WTC11 (cell line): ENCODE results near the gene FXYD3. TPM values are rescaled to one million over a fixed set of nuclear protein-coding genes. Genes with fewer than 3 reads are reported as not detected.

Experiments used
- ATAC-seq: fragments of 200-7000 bp; cut with Tn5 transposase; 2 replicates; pipeline ENCODE4 v1.10.0; 2021; ENCODE audit warnings: mild to moderate bottlenecking, moderate library complexity
- CTCF ChIA-PET: fragments of 300-600 bp; sonication (Branson Sonifier 250); formaldehyde crosslinking; loops from one replicate; lab custom pipeline; 2021; ENCODE audit warnings: antibody characterized with exemption; lab: Charles Lee
- POLR2A ChIA-PET: fragments of 350-600 bp; sonication (Branson Sonifier 250); formaldehyde crosslinking; loops from one replicate; lab custom pipeline; 2021; ENCODE audit warnings: antibody characterized with exemption; lab: Charles Lee
- DNase-seq: peaks from one replicate; pipeline ENCODE4 v3.0.0; 2021; ENCODE audit warnings: low spot score
- H3K27ac Mint-ChIP-seq: 2 replicates; pipeline ENCODE4 v1.8.0; 2021; ENCODE audit warnings: mixed read lengths
- H3K27me3 Mint-ChIP-seq: 2 replicates; pipeline ENCODE4 v1.8.0; 2021; ENCODE audit warnings: low read depth, mild to moderate bottlenecking, moderate library complexity, mixed read lengths
- H3K36me3 Mint-ChIP-seq: 2 replicates; pipeline ENCODE4 v1.8.0; 2021; ENCODE audit warnings: mixed read lengths
- H3K4me1 Mint-ChIP-seq: 2 replicates; pipeline ENCODE4 v1.8.0; 2022; ENCODE audit warnings: mixed read lengths
- H3K4me3 Mint-ChIP-seq: 2 replicates; pipeline ENCODE4 v1.8.0; 2021; ENCODE audit warnings: mild to moderate bottlenecking, moderate library complexity, mixed read lengths
- H3K9me3 Mint-ChIP-seq: 2 replicates; pipeline ENCODE4 v1.8.0; 2021; ENCODE audit warnings: mixed read lengths
- CDX4 ChIP-seq: fragments of 250-450 bp; sonication (Bioruptor Pico); IDR thresholded peaks from 2 replicates; pipeline ENCODE4 v1.9.0; 2021; ENCODE audit warnings: moderate library complexity, mild to moderate bottlenecking, inconsistent platforms, borderline replicate concordance
- E2F4 ChIP-seq: sonication (generic); formaldehyde crosslinking; IDR thresholded peaks from 2 replicates; pipeline ENCODE4 v1.8.1; 2022; ENCODE audit warnings: low read depth, mild to moderate bottlenecking, moderate library complexity, missing genetic modification reagents, borderline replicate concordance
- EMX1 ChIP-seq: fragments of 250-450 bp; sonication (Bioruptor Pico); IDR thresholded peaks from 2 replicates; pipeline ENCODE4 v1.8.0; 2021; ENCODE audit warnings: mild to moderate bottlenecking
- ERG ChIP-seq: fragments of 250-450 bp; sonication (Bioruptor Pico); IDR thresholded peaks from 2 replicates; pipeline ENCODE4 v1.8.0; 2021; ENCODE audit warnings: mild to moderate bottlenecking
- HMGA2 ChIP-seq: fragments of 250-450 bp; sonication (Bioruptor Pico); IDR thresholded peaks from 2 replicates; pipeline ENCODE4 v1.4.0; 2021; ENCODE audit warnings: mild to moderate bottlenecking, moderate library complexity
- PRDM15 ChIP-seq: sonication (generic); formaldehyde crosslinking; IDR thresholded peaks from 2 replicates; pipeline ENCODE4 v1.8.0; 2022; ENCODE audit warnings: missing genetic modification reagents
- ZNF232 ChIP-seq: sonication (generic); formaldehyde crosslinking; IDR thresholded peaks from 2 replicates; pipeline ENCODE4 v1.8.0; 2022; ENCODE audit warnings: mild to moderate bottlenecking, missing genetic modification reagents
- ZNF396 ChIP-seq: fragments of 250-450 bp; sonication (Bioruptor Pico); IDR thresholded peaks from 2 replicates; pipeline ENCODE4 v1.8.0; 2021; ENCODE audit warnings: mild to moderate bottlenecking, moderate library complexity, borderline replicate concordance
- ZNF425 ChIP-seq: fragments of 250-450 bp; sonication (Bioruptor Pico); conservative IDR thresholded peaks from 2 replicates; pipeline ENCODE4 v1.9.0; 2021; ENCODE audit warnings: mild to moderate bottlenecking
- ZNF671 ChIP-seq: fragments of 250-450 bp; sonication (Bioruptor Pico); IDR thresholded peaks from 2 replicates; pipeline ENCODE4 v1.8.0; 2021; ENCODE audit warnings: mild to moderate bottlenecking
- total RNA-seq: library from RNA; stranded (reverse); gene quantifications from 3 replicates; pipeline ENCODE4 v1.2.3, GENCODE V29; 2021
- TF ChIP-seq, protein P1 (sequence below): sonication (generic); formaldehyde crosslinking; IDR thresholded peaks from 2 replicates; pipeline ENCODE4 v1.8.0; 2023; ENCODE audit warnings: missing genetic modification reagents

The FXYD3 gene
- total RNA-seq, 1 experiment from 2014 or later: 1.8 TPM

- no peak for TF ChIP-seq PRDM15 (CRISPR knock-in tag)
- TF ChIP-seq E2F4: no peak
- TF ChIP-seq, protein P1, sequence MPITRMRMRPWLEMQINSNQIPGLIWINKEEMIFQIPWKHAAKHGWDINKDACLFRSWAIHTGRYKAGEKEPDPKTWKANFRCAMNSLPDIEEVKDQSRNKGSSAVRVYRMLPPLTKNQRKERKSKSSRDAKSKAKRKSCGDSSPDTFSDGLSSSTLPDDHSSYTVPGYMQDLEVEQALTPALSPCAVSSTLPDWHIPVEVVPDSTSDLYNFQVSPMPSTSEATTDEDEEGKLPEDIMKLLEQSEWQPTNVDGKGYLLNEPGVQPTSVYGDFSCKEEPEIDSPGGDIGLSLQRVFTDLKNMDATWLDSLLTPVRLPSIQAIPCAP (CRISPR knock-in tag): no peak
- no peak for TF ChIP-seq ZNF232 (CRISPR knock-in tag)
- TF ChIP-seq EMX1 (CRISPR knock-in tag): no peak
- TF ChIP-seq CDX4 (CRISPR knock-in tag): no peak
These were observed 27.3 kb upstream of the FXYD3 start (continued) for GRCh38 chr19:35088131-35088913.

GRCh38 chr19:35089554-35089953 lies 26.1 kb upstream of the FXYD3 start:
- peaks cover 5% of the 10 kb centered on the region for H3K27me3 Mint-ChIP-seq
- H3K9me3 Mint-ChIP-seq: no peaks in the 10 kb centered on the region; the same call in 1 of the 2 replicates
- H3K36me3 Mint-ChIP-seq: no peaks in the 10 kb centered on the region
- no peak overlapping the region for H3K4me3 Mint-ChIP-seq
- ATAC-seq (no peak), DNase-seq (no peak)
- TF ChIP-seq ZNF425 (CRISPR knock-in tag) (no peak), HMGA2 (CRISPR knock-in tag) (no peak), ERG (CRISPR knock-in tag) (no peak)
- no peak overlapping the region for H3K27ac Mint-ChIP-seq
- POLR2A ChIA-PET: interaction anchor here (0.6 to 1.0 kb wide), 3 partner anchors 23 to 482 kb away, joined by 3 read pairs; no protein-coding TSS in a partner anchor
- CTCF ChIA-PET: interaction anchor here (0.6 to 3.9 kb wide), 20 partner anchors 9 to 251 kb away, joined by 3 to 58 read pairs (median 5); partner anchors contain the start of gene LGI4
- peaks cover 13% of the 10 kb centered on the region for H3K4me1 Mint-ChIP-seq

GRCh38 chr19:35090160-35090505 lies 25.5 kb upstream of the FXYD3 start:
- DNase-seq (no peak), ATAC-seq (0 out of 2 replicates have a peak, but pooled peaks have one; percentile 7)
- H3K4me3 Mint-ChIP-seq: peak overlapping the region; percentile 55
- peaks cover 13% of the 10 kb centered on the region for H3K4me1 Mint-ChIP-seq
- CTCF ChIA-PET: interaction anchor here (0.6 to 3.9 kb wide), 23 partner anchors 8 to 251 kb away, joined by 3 to 58 read pairs (median 5); partner anchors contain the start of gene LGI4
- no peaks in the 10 kb centered on the region; the same call in 1 of the 2 replicates for H3K9me3 Mint-ChIP-seq
- H3K27ac Mint-ChIP-seq: no peak overlapping the region
- no peak for TF ChIP-seq ZNF671 (CRISPR knock-in tag)
- TF ChIP-seq ZNF396 (CRISPR knock-in tag): no peak
- POLR2A ChIA-PET: interaction anchor here (0.6 to 1.0 kb wide), 4 partner anchors 22 to 483 kb away, joined by 3 to 5 read pairs (median 3); no protein-coding TSS in a partner anchor
- H3K36me3 Mint-ChIP-seq: no peaks in the 10 kb centered on the region
- peaks cover 5% of the 10 kb centered on the region for H3K27me3 Mint-ChIP-seq
